ENCODE data around the gene PNKD.
"Not testable (repeated sequence)": the region's sequence is repeated elsewhere in the genome, so short reads cannot be mapped to it uniquely, and the experiment has no call there.

The PNKD gene

GRCh38 chr2:218293715-218294429, 23.6 kb downstream of the PNKD start:
- DNase-seq, result no peak

DNA sequence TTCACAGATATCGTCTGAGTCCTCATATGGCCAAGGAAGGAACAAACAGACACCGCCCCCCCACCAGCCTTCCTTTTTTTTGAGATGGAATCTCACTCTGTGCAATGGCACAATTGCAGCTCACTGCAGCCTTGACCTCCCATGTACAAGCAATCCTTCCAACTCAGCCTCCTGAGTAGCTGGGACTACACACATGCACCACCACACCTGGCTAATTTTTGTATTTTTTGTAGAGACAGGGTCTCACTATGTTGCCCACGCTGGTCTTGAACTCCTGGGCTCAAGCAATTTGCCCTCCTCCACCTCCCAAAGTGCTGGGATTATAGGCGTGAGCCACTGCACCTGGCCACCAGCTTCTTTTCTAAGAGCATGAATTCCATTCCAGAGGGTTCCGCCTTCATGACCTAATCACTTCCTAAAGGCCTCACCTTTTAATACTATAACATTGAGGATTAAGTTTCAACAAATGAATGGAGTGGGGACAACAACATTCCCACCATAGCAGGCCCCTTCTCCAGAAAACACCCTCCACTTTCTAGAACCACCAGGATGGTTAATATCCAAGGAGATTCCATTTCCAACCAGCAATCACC, 24.2 kb downstream of the PNKD start:
- peak; percentile 8 for DNase-seq

- peak; percentile 46 for DNase-seq
Observed at GRCh38 chr2:218295029-218295428, 24.7 kb downstream of the PNKD start.

DNA sequence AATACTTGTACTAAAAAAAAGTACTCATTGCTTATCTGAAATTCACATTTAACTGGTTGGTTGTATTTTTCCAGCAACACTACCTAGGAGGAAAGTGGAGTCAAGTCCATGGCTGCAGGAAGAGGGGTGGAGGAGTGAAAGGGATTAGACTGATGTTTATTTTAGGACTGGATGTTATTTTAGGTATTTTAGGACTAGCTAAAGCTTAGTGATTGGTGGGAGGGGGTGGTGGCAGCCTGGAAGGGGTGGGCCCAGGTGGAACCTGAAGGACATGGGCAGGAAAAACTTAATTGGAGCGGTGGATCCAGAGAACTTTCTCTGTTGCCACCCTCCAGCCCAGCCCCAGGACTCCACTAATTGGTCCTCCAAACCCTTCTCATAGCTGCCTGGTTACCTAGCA, 25.9 kb downstream of the PNKD start:
- DNase-seq, result no peak

- DNase-seq, result no peak
Observed at GRCh38 chr2:218296847-218297246, 26.5 kb downstream of the PNKD start.

DNA sequence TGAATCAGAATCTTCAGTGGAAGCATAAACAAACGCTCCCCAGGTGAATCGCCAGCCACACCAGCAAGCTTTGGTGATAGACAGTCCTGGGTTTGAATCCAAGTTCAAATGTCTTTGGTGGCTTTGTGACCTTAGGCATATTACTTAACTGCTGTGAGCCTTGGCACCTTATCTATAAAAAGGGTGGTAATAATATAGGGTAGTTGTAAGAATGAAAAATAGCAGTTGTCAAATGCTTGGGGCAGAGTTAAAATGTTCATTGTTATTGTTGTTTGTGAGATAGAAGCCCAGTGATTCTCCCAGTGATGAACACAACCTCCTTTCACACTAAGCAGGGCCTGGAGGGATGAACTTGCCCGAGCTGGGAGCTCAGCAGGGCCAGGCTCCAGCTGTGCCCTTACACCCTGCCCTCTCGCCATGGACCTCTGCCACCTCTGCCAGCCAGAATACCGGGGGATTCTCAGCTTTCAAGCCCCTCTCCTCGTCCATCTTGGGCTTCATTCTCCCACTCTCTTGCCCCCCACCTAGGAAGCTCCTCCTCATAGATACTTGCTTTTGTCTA, 28.1 kb downstream of the PNKD start:
- no peak for DNase-seq

GRCh38 chr2:218300141-218300540, 29.8 kb downstream of the PNKD start:
- DNase-seq, result no peak

DNA sequence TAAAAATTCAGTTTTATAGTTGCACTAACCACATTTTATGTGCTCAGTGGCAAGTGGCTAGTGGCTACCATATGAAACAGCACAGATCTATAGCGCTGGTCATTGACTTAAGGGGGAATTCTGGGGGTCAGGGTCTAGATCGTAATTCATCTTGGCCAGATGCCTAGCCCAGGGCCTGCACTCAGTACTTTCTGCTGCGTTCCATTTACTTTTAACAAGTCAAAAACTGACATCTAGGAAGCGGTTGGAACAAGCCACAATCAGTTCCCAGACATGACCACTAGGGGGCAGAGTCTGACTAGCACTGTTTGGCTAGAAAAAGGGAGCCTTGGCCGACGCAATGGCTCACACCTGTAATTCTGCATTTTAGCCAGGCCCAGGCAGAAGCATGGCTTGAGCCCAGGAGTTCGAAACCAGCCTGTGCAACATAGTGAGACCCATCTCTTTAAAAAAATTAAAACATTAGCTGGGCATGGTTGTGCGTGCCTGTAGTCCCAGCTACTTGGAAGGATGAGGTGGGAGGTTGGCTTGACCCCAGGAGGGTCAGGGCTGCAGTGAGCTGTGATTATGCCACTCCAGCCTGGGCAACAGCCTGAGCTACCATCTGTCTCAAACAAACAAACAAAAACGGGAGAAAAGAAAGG, 31.0 kb downstream of the PNKD start:
- peak; percentile 77 for DNase-seq

- DNase-seq, result no peak
Observed at GRCh38 chr2:218305383-218305782, 35.1 kb downstream of the PNKD start.

DNA sequence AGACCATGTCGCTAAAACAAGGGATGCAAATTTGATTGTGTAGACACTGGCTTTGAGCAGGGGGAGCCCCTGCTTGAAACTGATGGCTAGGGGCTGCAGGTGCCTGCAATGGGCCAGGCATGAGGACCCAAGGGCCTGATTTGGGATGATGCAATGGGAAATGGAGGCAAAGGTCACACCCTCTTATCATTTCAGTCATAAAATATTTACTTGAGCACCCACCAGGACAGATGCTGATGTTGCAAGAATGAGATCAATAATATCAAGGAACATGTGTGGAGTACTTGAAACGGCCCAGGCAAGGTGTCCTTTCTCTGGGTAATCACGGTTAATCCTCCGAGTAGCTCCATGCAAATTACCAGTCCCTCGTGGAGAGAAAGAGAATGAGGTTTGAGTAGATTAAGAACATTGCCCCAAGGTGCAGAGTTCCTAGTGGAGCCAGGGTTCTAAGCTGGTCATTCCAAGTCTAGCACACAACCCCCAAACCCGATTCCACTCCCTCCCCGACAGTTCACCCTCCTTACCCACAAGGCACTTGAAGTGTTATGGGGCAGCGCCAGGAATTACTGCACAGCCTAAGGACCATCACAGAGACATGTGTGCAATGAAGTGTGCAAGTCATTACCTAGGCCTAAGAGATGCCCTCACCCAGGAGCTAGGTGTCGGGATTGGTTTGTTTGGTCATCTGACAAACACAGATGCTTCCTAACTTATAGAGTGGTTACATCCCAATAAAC, 36.0 kb downstream of the PNKD start:
- DNase-seq, result no peak

GRCh38 chr2:218307415-218308090, 37.2 kb downstream of the PNKD start:
- DNase-seq, result no peak

- no peak for DNase-seq
Observed at GRCh38 chr2:218310853-218311540, 40.7 kb downstream of the PNKD start.

DNA sequence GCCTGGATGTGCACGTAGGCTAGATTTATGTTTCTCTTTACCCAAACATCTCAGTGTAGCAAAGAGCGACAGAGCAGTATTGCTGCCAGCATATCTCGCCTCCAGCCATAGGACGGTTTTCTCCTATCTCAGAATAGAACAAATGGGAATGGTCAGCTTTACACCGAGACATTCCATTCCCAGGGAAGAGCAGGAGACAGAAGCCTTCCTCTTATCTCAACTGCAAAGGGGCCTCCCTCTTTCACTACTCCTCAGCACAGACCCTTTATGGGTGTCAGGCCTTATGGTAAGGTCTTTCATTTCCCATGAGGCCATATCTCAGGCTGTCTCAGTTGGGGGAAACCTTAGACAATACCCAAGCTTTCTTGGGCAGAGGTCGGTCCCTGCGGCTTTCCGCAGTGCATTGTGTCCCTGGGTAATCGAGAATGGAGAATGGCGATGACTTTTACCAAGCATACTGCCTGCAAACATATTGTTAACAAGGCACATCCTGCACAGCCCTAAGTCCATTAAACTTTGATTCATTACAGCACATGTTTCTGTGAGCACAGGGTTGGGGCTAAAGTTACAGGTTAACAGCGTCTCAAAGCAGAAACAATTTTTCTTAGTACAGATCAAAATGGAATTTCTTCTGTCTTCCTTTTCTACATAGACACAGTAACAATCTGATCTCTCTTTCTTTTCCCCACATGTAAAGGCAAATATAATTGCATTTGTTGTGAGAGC, 41.4 kb downstream of the PNKD start:
- not testable (repeated sequence) for DNase-seq

- no peak for DNase-seq
Observed at GRCh38 chr2:218312267-218312756, 42.0 kb downstream of the PNKD start.

DNA sequence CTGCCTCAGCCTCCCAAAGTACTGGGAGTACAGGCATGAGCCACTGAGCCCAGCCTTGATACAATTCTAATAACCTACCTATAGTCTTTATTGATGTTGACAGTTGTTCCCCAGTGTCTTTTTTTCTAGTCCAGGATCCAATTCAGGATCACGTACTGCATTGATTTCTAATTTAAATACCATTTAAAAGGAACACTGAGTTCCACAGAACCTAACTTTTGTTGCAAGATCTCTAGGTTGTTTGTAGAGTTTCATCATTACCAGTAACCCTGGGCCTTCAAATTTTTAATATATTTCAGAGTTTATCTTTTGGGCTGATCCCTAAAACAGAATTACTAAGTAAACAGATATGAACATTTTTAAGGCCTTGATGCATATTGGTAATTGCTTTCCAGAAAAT, 43.0 kb downstream of the PNKD start:
- no peak for DNase-seq

- DNase-seq, result not testable (repeated sequence)
Observed at GRCh38 chr2:218314764-218315163, 44.4 kb downstream of the PNKD start.

DNA sequence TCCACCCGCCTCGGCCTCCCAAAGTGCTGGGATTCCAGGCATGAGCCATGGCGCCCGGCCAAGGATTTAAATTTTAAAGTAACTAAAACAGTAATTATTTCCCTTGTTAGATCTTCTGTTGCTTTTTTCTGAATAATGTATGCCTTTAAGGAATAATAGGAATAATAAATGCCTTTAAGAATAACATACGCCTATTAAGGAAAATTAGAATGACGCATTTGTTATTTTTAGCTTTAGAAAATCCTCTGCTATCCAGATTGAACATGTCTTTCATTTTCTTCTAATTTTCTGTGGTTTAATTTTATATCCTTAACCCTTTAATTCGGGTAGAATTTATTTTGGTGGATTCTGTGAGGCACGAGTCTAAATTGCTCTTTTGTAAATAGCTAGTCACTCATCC, 45.1 kb downstream of the PNKD start:
- no peak for DNase-seq

- no peak for DNase-seq
Observed at GRCh38 chr2:218317303-218317630, 46.9 kb downstream of the PNKD start.

DNA sequence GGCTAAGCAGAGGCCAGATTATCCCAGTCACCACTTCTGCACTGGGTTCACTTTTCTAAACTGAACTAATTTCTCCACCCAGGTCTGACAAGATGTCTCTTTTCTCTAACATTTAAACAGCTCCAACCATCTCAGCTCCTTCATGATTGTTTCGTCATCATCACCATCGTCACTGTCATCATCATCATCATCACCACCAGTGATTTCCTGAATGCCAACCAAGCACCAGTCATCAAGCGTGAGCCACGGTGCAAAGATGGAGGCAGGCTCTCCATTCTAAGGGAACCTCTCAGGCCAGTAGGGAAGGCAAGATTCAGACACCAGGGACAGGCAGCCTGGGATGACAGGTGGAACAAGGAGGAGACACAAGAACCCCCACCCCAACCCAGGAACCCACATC, 47.5 kb downstream of the PNKD start:
- no peak for DNase-seq

DNA sequence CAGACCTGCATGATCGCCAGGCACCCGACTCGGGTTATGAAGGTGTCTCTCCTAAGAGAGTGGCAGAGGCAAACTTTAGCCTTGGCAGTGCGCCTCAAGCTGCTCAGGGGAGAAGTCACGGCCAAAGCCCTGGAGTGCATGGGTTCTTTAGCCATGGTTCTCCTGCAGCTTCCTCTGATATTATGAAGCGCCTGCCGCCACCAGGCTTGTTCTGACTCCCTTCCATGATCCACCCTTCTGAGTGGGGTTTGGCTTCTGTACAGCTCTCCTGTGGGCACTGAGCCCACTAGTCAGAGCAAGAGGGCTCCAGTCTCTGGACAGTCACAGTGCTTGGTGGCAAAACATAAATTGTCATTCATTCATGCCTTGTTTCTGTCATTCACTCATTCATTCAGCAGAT, 47.9 kb downstream of the PNKD start:
- DNase-seq, result no peak

DNA sequence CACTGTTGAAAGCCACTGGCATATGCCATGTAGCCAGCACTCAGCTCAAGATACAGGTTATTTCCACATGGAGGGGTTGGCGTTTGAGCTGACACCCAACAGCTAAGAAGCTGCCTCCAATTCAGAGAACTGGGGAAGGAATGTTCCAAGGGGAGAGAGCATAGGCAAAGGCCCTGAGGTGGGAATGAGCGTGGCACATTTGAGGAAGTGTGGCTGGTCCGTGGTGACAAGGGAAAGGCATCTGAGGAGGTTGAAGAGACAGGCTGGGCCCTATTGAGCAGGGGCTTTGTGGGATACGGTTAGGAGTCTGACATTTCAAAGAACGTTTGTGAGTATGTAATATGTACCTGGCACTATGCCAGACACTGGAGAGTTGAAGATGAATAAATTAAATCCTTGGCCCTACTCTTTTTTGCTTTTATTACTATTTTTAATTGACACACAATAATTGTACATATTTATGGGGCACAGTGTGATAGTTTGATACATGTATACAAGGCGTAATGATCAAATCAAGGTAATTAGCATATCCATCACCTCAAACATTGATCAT, 49.6 kb downstream of the PNKD start:
- peak; percentile 10 for DNase-seq

All from DMS79 treated with DMSO at 0.1 percent for 48 hours (cell line).